WTC11 (cell line): Measurements from ENCODE around the gene ANKRD33B. TPM values are rescaled to one million over a fixed set of nuclear protein-coding genes. Genes with fewer than 3 reads are reported as not detected.

Experiments used
- ATAC-seq: fragments of 200-7000 bp; cut with Tn5 transposase; 2 replicates; pipeline ENCODE4 v1.10.0; 2021; ENCODE audit warnings: mild to moderate bottlenecking, moderate library complexity
- CTCF ChIA-PET: fragments of 300-600 bp; sonication (Branson Sonifier 250); formaldehyde crosslinking; loops from one replicate; lab custom pipeline; 2021; ENCODE audit warnings: antibody characterized with exemption; lab: Charles Lee
- POLR2A ChIA-PET: fragments of 350-600 bp; sonication (Branson Sonifier 250); formaldehyde crosslinking; loops from one replicate; lab custom pipeline; 2021; ENCODE audit warnings: antibody characterized with exemption; lab: Charles Lee
- DNase-seq: peaks from one replicate; pipeline ENCODE4 v3.0.0; 2021; ENCODE audit warnings: low spot score
- H3K27ac Mint-ChIP-seq: 2 replicates; pipeline ENCODE4 v1.8.0; 2021; ENCODE audit warnings: mixed read lengths
- H3K27me3 Mint-ChIP-seq: 2 replicates; pipeline ENCODE4 v1.8.0; 2021; ENCODE audit warnings: low read depth, mild to moderate bottlenecking, moderate library complexity, mixed read lengths
- H3K36me3 Mint-ChIP-seq: 2 replicates; pipeline ENCODE4 v1.8.0; 2021; ENCODE audit warnings: mixed read lengths
- H3K4me1 Mint-ChIP-seq: 2 replicates; pipeline ENCODE4 v1.8.0; 2022; ENCODE audit warnings: mixed read lengths
- H3K4me3 Mint-ChIP-seq: 2 replicates; pipeline ENCODE4 v1.8.0; 2021; ENCODE audit warnings: mild to moderate bottlenecking, moderate library complexity, mixed read lengths
- H3K9me3 Mint-ChIP-seq: 2 replicates; pipeline ENCODE4 v1.8.0; 2021; ENCODE audit warnings: mixed read lengths
- FOXK1 ChIP-seq: sonication (generic); formaldehyde crosslinking; IDR thresholded peaks from 2 replicates; pipeline ENCODE4 v1.8.0; 2022; ENCODE audit warnings: mild to moderate bottlenecking, moderate library complexity, missing genetic modification reagents
- NR1H2 ChIP-seq: sonication (generic); formaldehyde crosslinking; IDR thresholded peaks from 2 replicates; pipeline ENCODE4 v1.9.0; 2021; ENCODE audit warnings: mild to moderate bottlenecking, moderate library complexity, missing genetic modification reagents
- NR3C1 ChIP-seq: sonication (generic); formaldehyde crosslinking; conservative IDR thresholded peaks from 2 replicates; pipeline ENCODE4 v1.8.1; 2023; ENCODE audit warnings: low read depth, mild to moderate bottlenecking, missing genetic modification reagents
- RELA ChIP-seq: sonication (generic); formaldehyde crosslinking; IDR thresholded peaks from 2 replicates; pipeline ENCODE4 v1.8.1; 2022; ENCODE audit warnings: missing genetic modification reagents, mild to moderate bottlenecking, borderline replicate concordance
- RORB ChIP-seq: fragments of 250-450 bp; sonication (Bioruptor Pico); IDR thresholded peaks from 2 replicates; pipeline ENCODE4 v1.9.0; 2021; ENCODE audit warnings: mild to moderate bottlenecking
- SMAD4 ChIP-seq: sonication (generic); formaldehyde crosslinking; IDR thresholded peaks from 2 replicates; pipeline ENCODE4 v1.8.0; 2022; ENCODE audit warnings: mild to moderate bottlenecking, missing genetic modification reagents
- TEAD4 ChIP-seq: sonication (generic); formaldehyde crosslinking; IDR thresholded peaks from 2 replicates; pipeline ENCODE4 v1.8.0; 2022; ENCODE audit warnings: mild to moderate bottlenecking, missing genetic modification reagents
- ZNF219 ChIP-seq: sonication (generic); formaldehyde crosslinking; IDR thresholded peaks from 2 replicates; pipeline ENCODE4 v1.8.0; 2023; ENCODE audit warnings: missing genetic modification reagents, mild to moderate bottlenecking, borderline replicate concordance
- ZNF317 ChIP-seq: sonication (generic); formaldehyde crosslinking; IDR thresholded peaks from 2 replicates; pipeline ENCODE4 v1.8.1; 2023; ENCODE audit warnings: low read depth, mild to moderate bottlenecking, moderate library complexity, missing genetic modification reagents, borderline replicate concordance
- ZNF396 ChIP-seq: fragments of 250-450 bp; sonication (Bioruptor Pico); IDR thresholded peaks from 2 replicates; pipeline ENCODE4 v1.8.0; 2021; ENCODE audit warnings: mild to moderate bottlenecking, moderate library complexity, borderline replicate concordance
- ZNF423 ChIP-seq: fragments of 250-450 bp; sonication (Bioruptor Pico); IDR thresholded peaks from 2 replicates; pipeline ENCODE4 v2.1.2; 2022; ENCODE audit warnings: mild to moderate bottlenecking, moderate library complexity
- total RNA-seq: library from RNA; stranded (reverse); gene quantifications from 3 replicates; pipeline ENCODE4 v1.2.3, GENCODE V29; 2021
- TF ChIP-seq, protein P1 (sequence below): sonication (generic); formaldehyde crosslinking; IDR thresholded peaks from 2 replicates; pipeline ENCODE4 v1.8.1; 2023; ENCODE audit warnings: mild to moderate bottlenecking, missing genetic modification reagents
- TF ChIP-seq, protein P2 (sequence below): fragments of 250-450 bp; sonication (Bioruptor Pico); IDR thresholded peaks from 2 replicates; pipeline ENCODE4 v1.8.0; 2021; ENCODE audit warnings: mild to moderate bottlenecking
- TF ChIP-seq, protein P3 (sequence below): sonication (generic); formaldehyde crosslinking; IDR thresholded peaks from 2 replicates; pipeline ENCODE4 v1.8.0; 2022; ENCODE audit warnings: mild to moderate bottlenecking, missing genetic modification reagents
- TF ChIP-seq, protein P4 (sequence below): fragments of 250-450 bp; sonication (Bioruptor Pico); IDR thresholded peaks from 2 replicates; pipeline ENCODE4 v1.9.0; 2021; ENCODE audit warnings: mild to moderate bottlenecking, borderline replicate concordance
- TF ChIP-seq, protein P5 (sequence below): sonication (generic); formaldehyde crosslinking; IDR thresholded peaks from 2 replicates; pipeline ENCODE4 v1.8.1; 2023; ENCODE audit warnings: mild to moderate bottlenecking, missing genetic modification reagents, borderline replicate concordance

The ANKRD33B gene
- total RNA-seq, 1 experiment from 2014 or later, result 9.2 TPM

DNA sequence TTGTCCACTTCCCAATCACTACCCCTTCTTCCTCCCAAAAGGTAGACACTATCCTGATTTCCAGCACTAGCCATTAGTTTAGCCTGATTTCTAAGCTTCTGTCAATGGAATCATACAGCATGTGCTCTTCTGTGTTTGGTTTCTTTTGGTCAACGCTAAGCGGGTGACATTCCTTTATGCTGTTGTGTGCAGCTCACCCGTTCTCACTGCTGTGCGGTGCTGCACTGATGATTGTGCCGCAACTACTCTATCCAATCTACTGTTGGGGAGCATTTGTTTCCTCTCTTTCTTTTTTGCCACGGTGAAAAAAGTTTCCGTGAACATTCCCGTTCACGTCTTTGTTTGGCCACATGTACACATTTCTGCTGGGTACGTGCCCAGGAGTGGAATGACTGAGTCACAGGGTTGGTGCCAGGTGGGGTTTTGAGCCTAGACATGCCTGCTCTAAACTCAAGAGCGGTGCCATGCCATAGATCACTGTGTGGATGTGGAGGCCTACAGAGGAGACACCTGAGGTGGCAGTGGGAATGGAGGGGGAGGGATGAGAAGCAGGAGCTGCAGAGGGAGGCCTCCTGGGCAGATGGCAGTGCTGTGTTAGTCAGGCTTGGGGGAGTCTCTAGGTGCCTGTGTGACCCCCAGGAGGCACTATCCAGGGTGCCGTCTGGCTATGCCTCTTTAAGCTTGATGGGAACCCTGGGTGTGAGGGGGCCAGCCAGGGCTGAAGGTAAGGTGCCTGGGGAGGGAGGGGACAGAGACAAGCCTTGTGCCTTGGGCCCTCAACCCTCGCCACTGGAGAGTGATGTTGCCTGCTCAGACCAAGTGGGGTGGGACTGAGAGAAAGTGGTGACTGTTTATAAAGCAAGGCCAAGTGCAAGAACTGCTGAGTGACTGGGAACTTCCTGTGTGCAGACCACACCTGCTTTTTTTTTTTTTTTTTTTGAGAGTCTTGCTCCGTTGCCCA is 11.4 kb upstream of the ANKRD33B start:
- ATAC-seq (no peak), DNase-seq (no peak)
- peak overlapping the region; percentile 96 for H3K27ac Mint-ChIP-seq
- TF ChIP-seq, protein P1, sequence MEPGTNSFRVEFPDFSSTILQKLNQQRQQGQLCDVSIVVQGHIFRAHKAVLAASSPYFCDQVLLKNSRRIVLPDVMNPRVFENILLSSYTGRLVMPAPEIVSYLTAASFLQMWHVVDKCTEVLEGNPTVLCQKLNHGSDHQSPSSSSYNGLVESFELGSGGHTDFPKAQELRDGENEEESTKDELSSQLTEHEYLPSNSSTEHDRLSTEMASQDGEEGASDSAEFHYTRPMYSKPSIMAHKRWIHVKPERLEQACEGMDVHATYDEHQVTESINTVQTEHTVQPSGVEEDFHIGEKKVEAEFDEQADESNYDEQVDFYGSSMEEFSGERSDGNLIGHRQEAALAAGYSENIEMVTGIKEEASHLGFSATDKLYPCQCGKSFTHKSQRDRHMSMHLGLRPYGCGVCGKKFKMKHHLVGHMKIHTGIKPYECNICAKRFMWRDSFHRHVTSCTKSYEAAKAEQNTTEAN (CRISPR knock-in tag), result no peak
- no peak for TF ChIP-seq RORB (CRISPR knock-in tag)
- TF ChIP-seq ZNF423 (CRISPR knock-in tag), result peak; percentile 17; the same call in 1 of the 2 replicates
- H3K4me1 Mint-ChIP-seq, result peaks cover 37% of the 10 kb centered on the region
- H3K27me3 Mint-ChIP-seq, result peaks cover 8% of the 10 kb centered on the region
- 0 out of 2 replicates have a peak, but pooled peaks cover 2% of the 10 kb centered on the region for H3K36me3 Mint-ChIP-seq
- ChIA-PET POLR2A (interaction anchor here (0.6 to 1.5 kb wide), 5 partner anchors 8 to 180 kb away, joined by 3 to 10 read pairs (median 4); partner anchors contain the start of gene ANKRD33B), CTCF (interaction anchor here (0.6 to 2.1 kb wide), 5 partner anchors 75 to 137 kb away, joined by 3 to 23 read pairs (median 10); no protein-coding TSS in a partner anchor)
- H3K9me3 Mint-ChIP-seq, result peaks cover 9% of the 10 kb centered on the region; the same call in 1 of the 2 replicates
- no peak overlapping the region for H3K4me3 Mint-ChIP-seq

DNA sequence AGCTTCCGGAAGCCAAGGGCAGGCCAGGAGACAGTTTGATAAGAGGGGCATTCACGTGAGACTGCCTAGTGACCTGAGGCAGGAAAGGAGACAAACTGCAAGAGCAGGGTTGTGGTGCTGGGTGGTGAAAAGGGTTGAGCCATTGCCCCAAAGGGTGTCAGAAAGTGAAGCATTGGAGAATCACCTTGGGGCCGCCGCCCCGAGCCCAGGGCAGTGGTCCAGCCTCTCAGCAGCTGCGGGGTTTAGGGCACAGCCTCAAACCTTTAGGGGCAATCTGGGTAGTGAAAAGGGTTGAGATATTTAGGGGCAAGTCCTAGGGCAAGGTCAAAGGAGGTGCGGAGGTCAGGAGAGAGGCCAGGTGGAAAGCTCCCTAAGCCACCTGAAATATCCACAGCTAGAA is 10.4 kb upstream of the ANKRD33B start:
- H3K9me3 Mint-ChIP-seq, result peaks cover 9% of the 10 kb centered on the region; the same call in 1 of the 2 replicates
- ATAC-seq (no peak), DNase-seq (no peak)
- POLR2A ChIA-PET, result interaction anchor here (0.9 kb wide), 1 partner anchor 10 kb away, joined by 3 read pairs; the partner anchor contains the start of gene ANKRD33B
- TF ChIP-seq, protein P2, sequence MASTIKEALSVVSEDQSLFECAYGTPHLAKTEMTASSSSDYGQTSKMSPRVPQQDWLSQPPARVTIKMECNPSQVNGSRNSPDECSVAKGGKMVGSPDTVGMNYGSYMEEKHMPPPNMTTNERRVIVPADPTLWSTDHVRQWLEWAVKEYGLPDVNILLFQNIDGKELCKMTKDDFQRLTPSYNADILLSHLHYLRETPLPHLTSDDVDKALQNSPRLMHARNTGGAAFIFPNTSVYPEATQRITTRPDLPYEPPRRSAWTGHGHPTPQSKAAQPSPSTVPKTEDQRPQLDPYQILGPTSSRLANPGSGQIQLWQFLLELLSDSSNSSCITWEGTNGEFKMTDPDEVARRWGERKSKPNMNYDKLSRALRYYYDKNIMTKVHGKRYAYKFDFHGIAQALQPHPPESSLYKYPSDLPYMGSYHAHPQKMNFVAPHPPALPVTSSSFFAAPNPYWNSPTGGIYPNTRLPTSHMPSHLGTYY (CRISPR knock-in tag), result no peak
- TF ChIP-seq, all 79 proteins: peak for 0
- Mint-ChIP-seq H3K36me3 (0 out of 2 replicates have a peak, but pooled peaks cover 2% of the 10 kb centered on the region), H3K27me3 (peaks cover 12% of the 10 kb centered on the region), H3K4me1 (peaks cover 37% of the 10 kb centered on the region), H3K27ac (no peak overlapping the region; the same call in 1 of the 2 replicates), H3K4me3 (no peak overlapping the region)
- CTCF ChIA-PET, result interaction anchor here (0.9 kb wide), 1 partner anchor 101 kb away, joined by 3 read pairs; no protein-coding TSS in a partner anchor

DNA sequence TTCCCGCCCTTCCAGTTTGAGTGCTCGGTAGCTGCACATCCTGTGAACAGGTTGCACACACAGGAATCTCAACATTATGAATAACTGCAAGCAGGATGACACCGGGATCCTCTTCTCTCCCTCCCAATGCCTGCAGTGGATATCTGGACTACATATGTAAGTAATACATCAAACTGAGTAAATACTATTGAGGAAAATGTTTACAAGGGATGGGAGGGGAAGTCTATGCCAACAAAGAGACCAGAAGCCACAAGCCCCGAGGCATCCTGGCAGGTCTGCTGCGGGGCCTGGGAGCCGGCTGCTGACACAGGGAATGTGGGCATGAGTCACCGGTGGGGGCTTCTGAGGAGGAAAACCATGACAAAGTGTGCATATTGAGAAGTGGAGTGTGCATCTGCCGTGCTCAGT is 8.6 kb upstream of the ANKRD33B start:
- H3K4me3 Mint-ChIP-seq, result no peak overlapping the region
- CTCF ChIA-PET, result interaction anchor here (1.6 kb wide), 1 partner anchor 72 kb away, joined by 3 read pairs; no protein-coding TSS in a partner anchor
- peaks cover 18% of the 10 kb centered on the region for H3K27me3 Mint-ChIP-seq
- H3K36me3 Mint-ChIP-seq, result no peaks in the 10 kb centered on the region
- DNase-seq, result no peak
- ATAC-seq, result no peak
- no peak overlapping the region for H3K27ac Mint-ChIP-seq
- peaks cover 28% of the 10 kb centered on the region for H3K4me1 Mint-ChIP-seq
- POLR2A ChIA-PET, result no interaction called here
- no peaks in the 10 kb centered on the region for H3K9me3 Mint-ChIP-seq
- TF ChIP-seq, protein P3, sequence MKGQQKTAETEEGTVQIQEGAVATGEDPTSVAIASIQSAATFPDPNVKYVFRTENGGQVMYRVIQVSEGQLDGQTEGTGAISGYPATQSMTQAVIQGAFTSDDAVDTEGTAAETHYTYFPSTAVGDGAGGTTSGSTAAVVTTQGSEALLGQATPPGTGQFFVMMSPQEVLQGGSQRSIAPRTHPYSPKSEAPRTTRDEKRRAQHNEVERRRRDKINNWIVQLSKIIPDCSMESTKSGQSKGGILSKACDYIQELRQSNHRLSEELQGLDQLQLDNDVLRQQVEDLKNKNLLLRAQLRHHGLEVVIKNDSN (CRISPR knock-in tag), result no peak
- TF ChIP-seq, protein P4, sequence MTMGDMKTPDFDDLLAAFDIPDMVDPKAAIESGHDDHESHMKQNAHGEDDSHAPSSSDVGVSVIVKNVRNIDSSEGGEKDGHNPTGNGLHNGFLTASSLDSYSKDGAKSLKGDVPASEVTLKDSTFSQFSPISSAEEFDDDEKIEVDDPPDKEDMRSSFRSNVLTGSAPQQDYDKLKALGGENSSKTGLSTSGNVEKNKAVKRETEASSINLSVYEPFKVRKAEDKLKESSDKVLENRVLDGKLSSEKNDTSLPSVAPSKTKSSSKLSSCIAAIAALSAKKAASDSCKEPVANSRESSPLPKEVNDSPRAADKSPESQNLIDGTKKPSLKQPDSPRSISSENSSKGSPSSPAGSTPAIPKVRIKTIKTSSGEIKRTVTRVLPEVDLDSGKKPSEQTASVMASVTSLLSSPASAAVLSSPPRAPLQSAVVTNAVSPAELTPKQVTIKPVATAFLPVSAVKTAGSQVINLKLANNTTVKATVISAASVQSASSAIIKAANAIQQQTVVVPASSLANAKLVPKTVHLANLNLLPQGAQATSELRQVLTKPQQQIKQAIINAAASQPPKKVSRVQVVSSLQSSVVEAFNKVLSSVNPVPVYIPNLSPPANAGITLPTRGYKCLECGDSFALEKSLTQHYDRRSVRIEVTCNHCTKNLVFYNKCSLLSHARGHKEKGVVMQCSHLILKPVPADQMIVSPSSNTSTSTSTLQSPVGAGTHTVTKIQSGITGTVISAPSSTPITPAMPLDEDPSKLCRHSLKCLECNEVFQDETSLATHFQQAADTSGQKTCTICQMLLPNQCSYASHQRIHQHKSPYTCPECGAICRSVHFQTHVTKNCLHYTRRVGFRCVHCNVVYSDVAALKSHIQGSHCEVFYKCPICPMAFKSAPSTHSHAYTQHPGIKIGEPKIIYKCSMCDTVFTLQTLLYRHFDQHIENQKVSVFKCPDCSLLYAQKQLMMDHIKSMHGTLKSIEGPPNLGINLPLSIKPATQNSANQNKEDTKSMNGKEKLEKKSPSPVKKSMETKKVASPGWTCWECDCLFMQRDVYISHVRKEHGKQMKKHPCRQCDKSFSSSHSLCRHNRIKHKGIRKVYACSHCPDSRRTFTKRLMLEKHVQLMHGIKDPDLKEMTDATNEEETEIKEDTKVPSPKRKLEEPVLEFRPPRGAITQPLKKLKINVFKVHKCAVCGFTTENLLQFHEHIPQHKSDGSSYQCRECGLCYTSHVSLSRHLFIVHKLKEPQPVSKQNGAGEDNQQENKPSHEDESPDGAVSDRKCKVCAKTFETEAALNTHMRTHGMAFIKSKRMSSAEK (CRISPR knock-in tag), result no peak
- TF ChIP-seq, protein P5, sequence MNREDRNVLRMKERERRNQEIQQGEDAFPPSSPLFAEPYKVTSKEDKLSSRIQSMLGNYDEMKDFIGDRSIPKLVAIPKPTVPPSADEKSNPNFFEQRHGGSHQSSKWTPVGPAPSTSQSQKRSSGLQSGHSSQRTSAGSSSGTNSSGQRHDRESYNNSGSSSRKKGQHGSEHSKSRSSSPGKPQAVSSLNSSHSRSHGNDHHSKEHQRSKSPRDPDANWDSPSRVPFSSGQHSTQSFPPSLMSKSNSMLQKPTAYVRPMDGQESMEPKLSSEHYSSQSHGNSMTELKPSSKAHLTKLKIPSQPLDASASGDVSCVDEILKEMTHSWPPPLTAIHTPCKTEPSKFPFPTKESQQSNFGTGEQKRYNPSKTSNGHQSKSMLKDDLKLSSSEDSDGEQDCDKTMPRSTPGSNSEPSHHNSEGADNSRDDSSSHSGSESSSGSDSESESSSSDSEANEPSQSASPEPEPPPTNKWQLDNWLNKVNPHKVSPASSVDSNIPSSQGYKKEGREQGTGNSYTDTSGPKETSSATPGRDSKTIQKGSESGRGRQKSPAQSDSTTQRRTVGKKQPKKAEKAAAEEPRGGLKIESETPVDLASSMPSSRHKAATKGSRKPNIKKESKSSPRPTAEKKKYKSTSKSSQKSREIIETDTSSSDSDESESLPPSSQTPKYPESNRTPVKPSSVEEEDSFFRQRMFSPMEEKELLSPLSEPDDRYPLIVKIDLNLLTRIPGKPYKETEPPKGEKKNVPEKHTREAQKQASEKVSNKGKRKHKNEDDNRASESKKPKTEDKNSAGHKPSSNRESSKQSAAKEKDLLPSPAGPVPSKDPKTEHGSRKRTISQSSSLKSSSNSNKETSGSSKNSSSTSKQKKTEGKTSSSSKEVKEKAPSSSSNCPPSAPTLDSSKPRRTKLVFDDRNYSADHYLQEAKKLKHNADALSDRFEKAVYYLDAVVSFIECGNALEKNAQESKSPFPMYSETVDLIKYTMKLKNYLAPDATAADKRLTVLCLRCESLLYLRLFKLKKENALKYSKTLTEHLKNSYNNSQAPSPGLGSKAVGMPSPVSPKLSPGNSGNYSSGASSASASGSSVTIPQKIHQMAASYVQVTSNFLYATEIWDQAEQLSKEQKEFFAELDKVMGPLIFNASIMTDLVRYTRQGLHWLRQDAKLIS (CRISPR knock-in tag), result no peak
- TF ChIP-seq ZNF317 (no peak), ZNF423 (CRISPR knock-in tag) (no peak), ZNF396 (no peak), RELA (CRISPR knock-in tag) (no peak), FOXK1 (CRISPR knock-in tag) (no peak), SMAD4 (CRISPR knock-in tag) (no peak), NR1H2 (no peak), TEAD4 (no peak), ZNF219 (CRISPR knock-in tag) (no peak), NR3C1 (no peak)
